HEK293 (cell line): ENCODE results near the gene JAM3.

Experiments used
- CTCF ChIA-PET: fragments of 350-600 bp; formaldehyde crosslinking; extraction: SDS; loops from one replicate; lab custom pipeline; 2021; ENCODE audit warnings: antibody characterized with exemption; lab: Yijun Ruan, JAX
- POLR2A ChIA-PET: fragments of 300-600 bp; formaldehyde crosslinking; extraction: SDS; loops from one replicate; lab custom pipeline; 2020; ENCODE audit warnings: antibody characterized with exemption, inconsistent platforms; lab: Yijun Ruan, JAX
- H3K27ac ChIP-seq: fragments of 200-500 bp; sonication (Bioruptor generic); 2 replicates; pipeline ENCODE4 v1.5.1; 2014; ENCODE audit warnings: low read depth, low read length, control low read depth, inconsistent platforms; ENCODE audit errors: extremely low read depth
- H3K36me3 ChIP-seq, 2 experiments: fragments of 200-500 bp in 1 of 2; sonication (Bioruptor generic) in 1 of 2; 1 replicate in 1 of 2; 2 replicates in 1 of 2; pipeline ENCODE4 v1.5.1; 2014 to 2017; ENCODE audit warnings: inconsistent platforms in 2 of 2, low read length in 2 of 2; ENCODE audit not compliant: control insufficient read depth in 2 of 2, insufficient read depth in 1 of 2
- H3K4me1 ChIP-seq: fragments of 200-500 bp; sonication (Bioruptor generic); 2 replicates; pipeline ENCODE4 v1.5.1; 2014; ENCODE audit warnings: mild to moderate bottlenecking, low read length, inconsistent platforms; ENCODE audit not compliant: control insufficient read depth, insufficient read depth
- H3K4me3 ChIP-seq: 2 replicates; pipeline ENCODE4 v1.5.1; 2011; ENCODE audit warnings: low read depth, mild to moderate bottlenecking, control low read depth, low read length, moderate library complexity
- H3K9me3 ChIP-seq: fragments of 200-500 bp; sonication (Bioruptor generic); 2 replicates; pipeline ENCODE4 v1.5.1; 2014; ENCODE audit warnings: low read depth, low read length, inconsistent platforms; ENCODE audit not compliant: control insufficient read depth, insufficient read depth
- SP7 ChIP-seq: fragments of 450-650 bp; formaldehyde crosslinking; IDR thresholded peaks from 2 replicates; pipeline ENCODE4 v1.5.1; 2016; ENCODE audit warnings: missing biosample characterization, missing genetic modification characterization
- YY1 ChIP-seq: fragments of 450-650 bp; formaldehyde crosslinking; IDR thresholded peaks from 2 replicates; pipeline ENCODE4 v1.5.1; 2018; ENCODE audit warnings: missing biosample characterization, missing genetic modification characterization
- ZFP3 ChIP-seq: fragments of 450-650 bp; formaldehyde crosslinking; IDR thresholded peaks from 2 replicates; pipeline ENCODE4 v1.5.1; 2016; ENCODE audit warnings: low read depth, missing biosample characterization, missing genetic modification characterization
- ZFP41 ChIP-seq: fragments of 450-650 bp; formaldehyde crosslinking; IDR thresholded peaks from 2 replicates; pipeline ENCODE4 v1.5.1; 2016; ENCODE audit warnings: missing biosample characterization, missing genetic modification characterization, borderline replicate concordance
- ZNF132 ChIP-seq: fragments of 450-650 bp; formaldehyde crosslinking; IDR thresholded peaks from 2 replicates; pipeline ENCODE4 v1.5.1; 2017; ENCODE audit warnings: missing biosample characterization, missing genetic modification characterization, borderline replicate concordance
- ZNF138 ChIP-seq: fragments of 450-650 bp; formaldehyde crosslinking; IDR thresholded peaks from 2 replicates; pipeline ENCODE4 v1.5.1; 2016; ENCODE audit warnings: missing biosample characterization, missing genetic modification characterization, borderline replicate concordance
- ZNF146 ChIP-seq: fragments of 450-650 bp; formaldehyde crosslinking; IDR thresholded peaks from 2 replicates; pipeline ENCODE4 v1.5.1; 2016; ENCODE audit warnings: missing biosample characterization, missing genetic modification characterization
- ZNF169 ChIP-seq: fragments of 450-650 bp; formaldehyde crosslinking; IDR thresholded peaks from 2 replicates; pipeline ENCODE4 v1.5.1; 2016; ENCODE audit warnings: missing biosample characterization, missing genetic modification characterization
- ZNF423 ChIP-seq: fragments of 450-650 bp; formaldehyde crosslinking; IDR thresholded peaks from 2 replicates; pipeline ENCODE4 v1.5.1; 2016; ENCODE audit warnings: missing biosample characterization, missing genetic modification characterization
- ZNF600 ChIP-seq: fragments of 450-650 bp; formaldehyde crosslinking; IDR thresholded peaks from 2 replicates; pipeline ENCODE4 v1.5.1; 2016; ENCODE audit warnings: missing biosample characterization, missing genetic modification characterization
- TF ChIP-seq, protein P1 (sequence below): fragments of 450-650 bp; formaldehyde crosslinking; IDR thresholded peaks from 2 replicates; pipeline ENCODE4 v1.5.1; 2016; ENCODE audit warnings: missing biosample characterization, missing genetic modification characterization, borderline replicate concordance
- TF ChIP-seq, protein P2 (sequence below): fragments of 450-650 bp; formaldehyde crosslinking; conservative IDR thresholded peaks from 2 replicates; pipeline ENCODE4 v1.5.1; 2016; ENCODE audit warnings: low read depth, missing biosample characterization, missing genetic modification characterization
- TF ChIP-seq, protein P3 (sequence below): fragments of 450-650 bp; formaldehyde crosslinking; IDR thresholded peaks from 2 replicates; pipeline ENCODE4 v1.5.1; 2016; ENCODE audit warnings: missing biosample characterization, missing genetic modification characterization

JAM3 gene

DNA sequence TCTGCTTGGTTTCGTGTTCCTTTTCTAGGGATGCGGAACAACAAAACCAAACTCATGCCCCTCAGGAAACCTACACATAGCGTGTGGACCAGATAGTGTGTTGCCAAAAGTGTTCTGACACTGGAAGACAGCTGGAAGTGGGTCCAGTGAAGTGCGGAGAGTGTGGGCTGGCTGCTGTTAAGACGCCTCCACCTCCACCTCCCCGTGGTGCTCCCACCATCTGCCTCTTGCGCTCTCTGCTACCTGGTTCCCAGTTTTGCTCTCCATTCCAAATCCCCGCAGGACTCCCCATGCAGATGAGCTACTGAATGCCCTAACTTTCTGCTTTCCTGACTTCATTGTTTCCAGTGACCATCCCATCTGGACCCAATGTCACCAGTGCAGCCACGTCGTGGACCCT lies 103.1 kb downstream of the JAM3 start:
- H3K36me3 ChIP-seq: peaks cover 45 to 100% of the 10 kb centered on the region in 2 experiments
- CTCF ChIA-PET: interaction anchor here (0.9 kb wide), 1 partner anchor 131 kb away, joined by 3 read pairs; no protein-coding TSS in a partner anchor
- POLR2A ChIA-PET: no interaction called here
- H3K4me3 ChIP-seq: no peak overlapping the region
- H3K4me1 ChIP-seq: no peaks in the 10 kb centered on the region
- H3K27ac ChIP-seq: no peak overlapping the region
- H3K9me3 ChIP-seq: peaks cover 3% of the 10 kb centered on the region
- TF ChIP-seq ZNF138 (tag by site-specific recombination) (no peak), ZNF132 (tag by site-specific recombination) (no peak), SP7 (tag by site-specific recombination) (no peak), ZFP3 (no peak), YY1 (tag by site-specific recombination) (no peak)
- TF ChIP-seq, protein P1, sequence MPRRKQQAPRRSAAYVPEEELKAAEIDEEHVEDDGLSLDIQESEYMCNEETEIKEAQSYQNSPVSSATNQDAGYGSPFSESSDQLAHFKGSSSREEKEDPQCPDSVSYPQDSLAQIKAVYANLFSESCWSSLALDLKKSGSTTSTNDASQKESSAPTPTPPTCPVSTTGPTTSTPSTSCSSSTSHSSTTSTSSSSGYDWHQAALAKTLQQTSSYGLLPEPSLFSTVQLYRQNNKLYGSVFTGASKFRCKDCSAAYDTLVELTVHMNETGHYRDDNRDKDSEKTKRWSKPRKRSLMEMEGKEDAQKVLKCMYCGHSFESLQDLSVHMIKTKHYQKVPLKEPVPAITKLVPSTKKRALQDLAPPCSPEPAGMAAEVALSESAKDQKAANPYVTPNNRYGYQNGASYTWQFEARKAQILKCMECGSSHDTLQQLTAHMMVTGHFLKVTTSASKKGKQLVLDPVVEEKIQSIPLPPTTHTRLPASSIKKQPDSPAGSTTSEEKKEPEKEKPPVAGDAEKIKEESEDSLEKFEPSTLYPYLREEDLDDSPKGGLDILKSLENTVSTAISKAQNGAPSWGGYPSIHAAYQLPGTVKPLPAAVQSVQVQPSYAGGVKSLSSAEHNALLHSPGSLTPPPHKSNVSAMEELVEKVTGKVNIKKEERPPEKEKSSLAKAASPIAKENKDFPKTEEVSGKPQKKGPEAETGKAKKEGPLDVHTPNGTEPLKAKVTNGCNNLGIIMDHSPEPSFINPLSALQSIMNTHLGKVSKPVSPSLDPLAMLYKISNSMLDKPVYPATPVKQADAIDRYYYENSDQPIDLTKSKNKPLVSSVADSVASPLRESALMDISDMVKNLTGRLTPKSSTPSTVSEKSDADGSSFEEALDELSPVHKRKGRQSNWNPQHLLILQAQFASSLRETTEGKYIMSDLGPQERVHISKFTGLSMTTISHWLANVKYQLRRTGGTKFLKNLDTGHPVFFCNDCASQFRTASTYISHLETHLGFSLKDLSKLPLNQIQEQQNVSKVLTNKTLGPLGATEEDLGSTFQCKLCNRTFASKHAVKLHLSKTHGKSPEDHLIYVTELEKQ (tag by site-specific recombination): no peak
- TF ChIP-seq, protein P2, sequence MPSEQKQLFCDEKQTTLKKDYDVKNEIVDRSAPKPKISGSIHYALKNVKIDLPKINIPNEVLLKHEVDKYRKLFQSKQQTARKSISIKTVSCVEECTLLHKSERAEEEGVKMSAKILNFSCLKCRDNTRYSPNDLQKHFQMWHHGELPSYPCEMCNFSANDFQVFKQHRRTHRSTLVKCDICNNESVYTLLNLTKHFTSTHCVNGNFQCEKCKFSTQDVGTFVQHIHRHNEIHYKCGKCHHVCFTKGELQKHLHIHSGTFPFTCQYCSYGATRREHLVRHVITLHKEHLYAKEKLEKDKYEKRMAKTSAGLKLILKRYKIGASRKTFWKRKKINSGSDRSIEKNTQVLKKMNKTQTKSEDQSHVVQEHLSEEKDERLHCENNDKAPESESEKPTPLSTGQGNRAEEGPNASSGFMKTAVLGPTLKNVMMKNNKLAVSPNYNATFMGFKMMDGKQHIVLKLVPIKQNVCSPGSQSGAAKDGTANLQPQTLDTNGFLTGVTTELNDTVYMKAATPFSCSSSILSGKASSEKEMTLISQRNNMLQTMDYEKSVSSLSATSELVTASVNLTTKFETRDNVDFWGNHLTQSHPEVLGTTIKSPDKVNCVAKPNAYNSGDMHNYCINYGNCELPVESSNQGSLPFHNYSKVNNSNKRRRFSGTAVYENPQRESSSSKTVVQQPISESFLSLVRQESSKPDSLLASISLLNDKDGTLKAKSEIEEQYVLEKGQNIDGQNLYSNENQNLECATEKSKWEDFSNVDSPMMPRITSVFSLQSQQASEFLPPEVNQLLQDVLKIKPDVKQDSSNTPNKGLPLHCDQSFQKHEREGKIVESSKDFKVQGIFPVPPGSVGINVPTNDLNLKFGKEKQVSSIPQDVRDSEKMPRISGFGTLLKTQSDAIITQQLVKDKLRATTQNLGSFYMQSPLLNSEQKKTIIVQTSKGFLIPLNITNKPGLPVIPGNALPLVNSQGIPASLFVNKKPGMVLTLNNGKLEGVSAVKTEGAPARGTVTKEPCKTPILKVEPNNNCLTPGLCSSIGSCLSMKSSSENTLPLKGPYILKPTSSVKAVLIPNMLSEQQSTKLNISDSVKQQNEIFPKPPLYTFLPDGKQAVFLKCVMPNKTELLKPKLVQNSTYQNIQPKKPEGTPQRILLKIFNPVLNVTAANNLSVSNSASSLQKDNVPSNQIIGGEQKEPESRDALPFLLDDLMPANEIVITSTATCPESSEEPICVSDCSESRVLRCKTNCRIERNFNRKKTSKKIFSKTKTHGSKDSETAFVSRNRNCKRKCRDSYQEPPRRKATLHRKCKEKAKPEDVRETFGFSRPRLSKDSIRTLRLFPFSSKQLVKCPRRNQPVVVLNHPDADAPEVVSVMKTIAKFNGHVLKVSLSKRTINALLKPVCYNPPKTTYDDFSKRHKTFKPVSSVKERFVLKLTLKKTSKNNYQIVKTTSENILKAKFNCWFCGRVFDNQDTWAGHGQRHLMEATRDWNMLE: no peak

DNA sequence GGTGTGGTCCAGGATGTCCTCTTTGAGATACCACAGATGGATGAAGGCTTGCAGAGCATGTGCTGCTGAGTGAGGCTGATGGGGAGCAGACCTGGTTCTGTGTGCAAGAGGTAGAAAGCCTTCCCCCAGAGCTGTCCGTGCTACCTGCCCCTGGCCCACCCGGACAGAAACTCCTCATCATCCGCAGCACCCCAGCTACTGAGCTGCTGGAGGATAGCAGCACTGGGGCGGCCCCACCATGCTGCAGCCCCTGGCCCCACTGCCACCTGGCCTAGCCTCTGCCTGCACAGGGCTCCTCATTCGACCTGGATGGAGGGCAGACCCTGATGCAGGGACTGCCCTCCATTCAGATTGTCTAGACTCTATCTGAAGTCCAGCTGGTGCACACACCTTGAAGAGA lies 104.4 kb downstream of the JAM3 start:
- Histone ChIP-seq H3K36me3 (peaks cover 40 to 100% of the 10 kb centered on the region in 2 experiments), H3K4me1 (no peaks in the 10 kb centered on the region), H3K4me3 (no peak overlapping the region), H3K27ac (no peak overlapping the region), H3K9me3 (peaks cover 2% of the 10 kb centered on the region)
- POLR2A ChIA-PET: no interaction called here
- CTCF ChIA-PET: no interaction called here
- TF ChIP-seq ZNF423 (tag by site-specific recombination): no peak
- TF ChIP-seq ZNF146 (tag by site-specific recombination): no peak
- TF ChIP-seq ZNF169 (tag by site-specific recombination): no peak
- no peak for TF ChIP-seq ZNF600 (tag by site-specific recombination)
- TF ChIP-seq, protein P3, sequence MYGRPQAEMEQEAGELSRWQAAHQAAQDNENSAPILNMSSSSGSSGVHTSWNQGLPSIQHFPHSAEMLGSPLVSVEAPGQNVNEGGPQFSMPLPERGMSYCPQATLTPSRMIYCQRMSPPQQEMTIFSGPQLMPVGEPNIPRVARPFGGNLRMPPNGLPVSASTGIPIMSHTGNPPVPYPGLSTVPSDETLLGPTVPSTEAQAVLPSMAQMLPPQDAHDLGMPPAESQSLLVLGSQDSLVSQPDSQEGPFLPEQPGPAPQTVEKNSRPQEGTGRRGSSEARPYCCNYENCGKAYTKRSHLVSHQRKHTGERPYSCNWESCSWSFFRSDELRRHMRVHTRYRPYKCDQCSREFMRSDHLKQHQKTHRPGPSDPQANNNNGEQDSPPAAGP: no peak
- TF ChIP-seq ZFP41 (tag by site-specific recombination): no peak
